Panc1 (cell line): Measurements from ENCODE around the gene RIPPLY1. TPM values are rescaled to one million over a fixed set of nuclear protein-coding genes. Genes with fewer than 3 reads are reported as not detected.

Source experiments
- ATAC-seq: fragments of 200-7000 bp; cut with Tn5 transposase; 2 replicates; pipeline ENCODE4 v1.9.1; 2020; ENCODE audit warnings: mild to moderate bottlenecking, moderate library complexity
- BruUV-seq: library from RNA; stranded (reverse); fragments of 400-500 nt; replicated peaks from 2 replicates; lab custom pipeline; 2021; lab: Mats Ljungman, UMichigan
- CTCF ChIA-PET: fragments of 300-600 bp; sonication (Branson Sonifier 250); formaldehyde crosslinking; loops from one replicate; lab custom pipeline; 2022; ENCODE audit warnings: antibody characterized with exemption; lab: Charles Lee
- POLR2A ChIA-PET: fragments of 300-600 bp; sonication (Branson Sonifier 250); formaldehyde crosslinking; loops from one replicate; lab custom pipeline; 2022; ENCODE audit warnings: antibody characterized with exemption; lab: Charles Lee
- DNase-seq: peaks from one replicate; pipeline ENCODE4 v3.0.0-alpha.2; 2010; ENCODE audit warnings: low read depth, low spot score
- H3K27ac ChIP-seq: 2 replicates; pipeline ENCODE4 v1.5.1; 2011; ENCODE audit warnings: mild to moderate bottlenecking, low read length, inconsistent platforms
- H3K27me3 ChIP-seq: fragments of 200-500 bp; sonication (Bioruptor generic); 2 replicates; pipeline ENCODE4 v1.6.0; 2014; ENCODE audit warnings: low read length, inconsistent platforms; ENCODE audit not compliant: control insufficient read depth, insufficient read depth
- H3K36me3 ChIP-seq: fragments of 200-500 bp; sonication (Bioruptor generic); 2 replicates; pipeline ENCODE4 v1.5.1; 2014; ENCODE audit warnings: inconsistent platforms, mild to moderate bottlenecking, low read length, moderate library complexity; ENCODE audit not compliant: control insufficient read depth, insufficient read depth
- H3K4me1 ChIP-seq: 2 replicates; pipeline ENCODE4 v1.5.1; 2011; ENCODE audit warnings: inconsistent platforms, mild to moderate bottlenecking, low read length, moderate library complexity; ENCODE audit not compliant: control insufficient read depth, insufficient read depth
- H3K4me3 ChIP-seq, 2 experiments: 2 replicates each; pipeline ENCODE4 v1.5.1; 2011 to 2012; ENCODE audit warnings: low read depth in 2 of 2, low read length in 2 of 2, mild to moderate bottlenecking in 2 of 2, inconsistent platforms in 1 of 2, moderate library complexity in 1 of 2
- H3K9me3 ChIP-seq: fragments of 200-500 bp; sonication (Bioruptor generic); 2 replicates; pipeline ENCODE4 v1.5.1; 2014; ENCODE audit warnings: low read depth, mild to moderate bottlenecking, inconsistent platforms, low read length, moderate library complexity; ENCODE audit not compliant: control insufficient read depth, insufficient read depth
- CTCF ChIP-seq: fragments of 450-650 bp; IDR thresholded peaks from 2 replicates; pipeline ENCODE4 v1.5.1; 2017; ENCODE audit warnings: mild to moderate bottlenecking
- POLR2AphosphoS5 ChIP-seq: IDR thresholded peaks from 2 replicates; pipeline ENCODE4 v1.6.1; 2012; ENCODE audit warnings: mild to moderate bottlenecking, low read depth, low read length, moderate library complexity
- SIN3A ChIP-seq: IDR thresholded peaks from 2 replicates; pipeline ENCODE4 v1.6.1; 2012; ENCODE audit warnings: low read depth, mild to moderate bottlenecking, low read length, moderate library complexity, borderline replicate concordance; ENCODE audit not compliant: insufficient read depth
- TCF7L2 ChIP-seq: IDR thresholded peaks from 2 replicates; pipeline ENCODE4 v1.6.1; 2011; ENCODE audit warnings: mild to moderate bottlenecking, low read depth, low read length, inconsistent platforms
- in situ Hi-C: cut with HindIII; loops from 2 replicates; pipeline ENCODE4 v1.10.0; 2016; ENCODE audit warnings: low sequenced_read_pairs, low pct_unique_long_range_greater_than_20kb
- intact Hi-C: fragments of 100-400 bp; cut with micrococcal nuclease; formaldehyde crosslinking; loops from one replicate; pipeline ENCODE4 v1.10.0; 2022; ENCODE audit not compliant: unreplicated experiment
- total RNA-seq: library from RNA; stranded (reverse); gene quantifications from one replicate; pipeline ENCODE4 v1.2.1, GENCODE V29; 2021; ENCODE audit not compliant: unreplicated experiment
- TF ChIP-seq, protein P1 (sequence below), 2 experiments: IDR thresholded peaks; 2 replicates each; pipeline ENCODE4 v1.6.1; 2011 to 2012; ENCODE audit warnings: low read depth in 2 of 2, control low read depth in 1 of 2, low read length in 1 of 2, mild to moderate bottlenecking in 1 of 2, moderate library complexity in 1 of 2; ENCODE audit not compliant: insufficient read depth in 1 of 2

The RIPPLY1 gene
- total RNA-seq, 1 experiment from 2014 or later = not detected

GRCh38 chrX:106936246-106936645 is 33.1 kb upstream of the RIPPLY1 start:
- Histone ChIP-seq H3K27ac (no peak overlapping the region), H3K9me3 (no peaks in the 10 kb centered on the region), H3K4me3 (no peak overlapping the region), H3K4me1 (no peaks in the 10 kb centered on the region), H3K27me3 (no peaks in the 10 kb centered on the region), H3K36me3 (no peaks in the 10 kb centered on the region)
- DNase-seq = no peak
- BruUV-seq = no TSS peak
- POLR2A ChIA-PET = no interaction called here
- intact Hi-C loops = no loop called here
- TF ChIP-seq CTCF (no peak), TCF7L2 (no peak), SIN3A (no peak), POLR2AphosphoS5 (no peak)
- TF ChIP-seq, protein P1, sequence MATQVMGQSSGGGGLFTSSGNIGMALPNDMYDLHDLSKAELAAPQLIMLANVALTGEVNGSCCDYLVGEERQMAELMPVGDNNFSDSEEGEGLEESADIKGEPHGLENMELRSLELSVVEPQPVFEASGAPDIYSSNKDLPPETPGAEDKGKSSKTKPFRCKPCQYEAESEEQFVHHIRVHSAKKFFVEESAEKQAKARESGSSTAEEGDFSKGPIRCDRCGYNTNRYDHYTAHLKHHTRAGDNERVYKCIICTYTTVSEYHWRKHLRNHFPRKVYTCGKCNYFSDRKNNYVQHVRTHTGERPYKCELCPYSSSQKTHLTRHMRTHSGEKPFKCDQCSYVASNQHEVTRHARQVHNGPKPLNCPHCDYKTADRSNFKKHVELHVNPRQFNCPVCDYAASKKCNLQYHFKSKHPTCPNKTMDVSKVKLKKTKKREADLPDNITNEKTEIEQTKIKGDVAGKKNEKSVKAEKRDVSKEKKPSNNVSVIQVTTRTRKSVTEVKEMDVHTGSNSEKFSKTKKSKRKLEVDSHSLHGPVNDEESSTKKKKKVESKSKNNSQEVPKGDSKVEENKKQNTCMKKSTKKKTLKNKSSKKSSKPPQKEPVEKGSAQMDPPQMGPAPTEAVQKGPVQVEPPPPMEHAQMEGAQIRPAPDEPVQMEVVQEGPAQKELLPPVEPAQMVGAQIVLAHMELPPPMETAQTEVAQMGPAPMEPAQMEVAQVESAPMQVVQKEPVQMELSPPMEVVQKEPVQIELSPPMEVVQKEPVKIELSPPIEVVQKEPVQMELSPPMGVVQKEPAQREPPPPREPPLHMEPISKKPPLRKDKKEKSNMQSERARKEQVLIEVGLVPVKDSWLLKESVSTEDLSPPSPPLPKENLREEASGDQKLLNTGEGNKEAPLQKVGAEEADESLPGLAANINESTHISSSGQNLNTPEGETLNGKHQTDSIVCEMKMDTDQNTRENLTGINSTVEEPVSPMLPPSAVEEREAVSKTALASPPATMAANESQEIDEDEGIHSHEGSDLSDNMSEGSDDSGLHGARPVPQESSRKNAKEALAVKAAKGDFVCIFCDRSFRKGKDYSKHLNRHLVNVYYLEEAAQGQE (IDR thresholded peaks at IDR 0.05; ENCODE audit: insufficient read depth in 1 of 2, low read depth in 2 of 2, low read length in 1 of 2) = no peak
- no peak for ATAC-seq
- CTCF ChIA-PET = no interaction called here
- in situ Hi-C loops = no loop called here

DNA sequence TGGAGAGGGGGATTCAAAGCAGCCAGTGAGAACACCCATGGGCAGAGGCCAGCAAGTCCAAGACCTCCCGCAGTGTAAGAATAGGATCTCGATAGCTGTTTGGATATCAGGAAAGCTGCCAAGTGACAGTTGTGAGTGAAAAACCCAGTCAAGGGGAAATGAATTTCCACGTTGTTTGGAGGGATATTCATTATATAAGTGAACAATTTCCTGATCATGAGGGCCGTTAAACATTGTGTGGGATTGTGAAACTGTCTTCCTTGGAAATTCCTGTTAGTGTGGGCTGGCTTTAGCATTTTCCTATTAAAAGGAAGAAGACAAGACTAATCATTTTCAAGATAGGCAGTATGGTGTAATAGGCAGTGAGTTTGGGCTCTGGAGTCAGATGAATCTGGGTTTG is 32.0 kb upstream of the RIPPLY1 start:
- H3K27ac ChIP-seq = no peak overlapping the region
- POLR2A ChIA-PET = no interaction called here
- ATAC-seq = no peak
- TF ChIP-seq POLR2AphosphoS5 (no peak), SIN3A (no peak), TCF7L2 (no peak), CTCF (no peak)
- TF ChIP-seq, protein P1 (IDR thresholded peaks at IDR 0.05; ENCODE audit: insufficient read depth in 1 of 2, low read depth in 2 of 2, low read length in 1 of 2) = no peak
- no peaks in the 10 kb centered on the region for H3K4me1 ChIP-seq
- intact Hi-C loops = no loop called here
- BruUV-seq = no TSS peak
- no peaks in the 10 kb centered on the region for H3K9me3 ChIP-seq
- H3K36me3 ChIP-seq = no peaks in the 10 kb centered on the region
- H3K27me3 ChIP-seq = no peaks in the 10 kb centered on the region
- DNase-seq = no peak
- CTCF ChIA-PET = no interaction called here
- in situ Hi-C loops = no loop called here
- H3K4me3 ChIP-seq = no peak overlapping the region
